ENCODE data around the gene SERP2. TPM values are rescaled to one million over a fixed set of nuclear protein-coding genes. Genes with fewer than 3 reads are reported as not detected.

SERP2 gene
- total RNA-seq, 2 donors from 2014 or later, result 3.2 to 6.4 TPM

DNA sequence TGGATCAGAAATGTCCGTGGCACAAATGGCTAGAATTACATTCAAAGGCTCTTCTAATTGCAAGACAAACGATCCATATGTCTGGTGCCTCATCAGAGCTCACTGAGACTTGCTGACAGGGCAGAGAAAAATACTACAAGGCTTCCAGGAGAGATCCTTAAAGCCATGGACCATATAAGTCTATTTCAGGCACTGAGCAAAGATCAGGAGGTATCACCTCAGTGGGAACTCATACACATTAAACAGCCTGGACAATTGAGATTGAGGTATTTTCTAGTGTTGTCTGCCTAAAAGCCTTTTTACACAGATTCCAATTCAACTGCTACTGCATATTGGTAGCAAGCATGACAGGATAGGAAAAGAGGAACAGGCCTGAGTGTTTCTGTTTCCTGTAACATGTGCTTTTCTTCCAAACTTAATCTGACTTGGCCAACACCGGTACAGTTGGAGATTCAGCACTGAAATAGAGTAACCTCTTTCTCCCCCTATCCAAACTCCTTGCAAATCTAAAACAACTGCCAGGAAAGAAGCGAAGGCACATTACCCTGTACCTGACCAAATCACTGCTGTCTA lies 65.9 kb downstream of the SERP2 start:
- intact Hi-C loops (cut with DNase I, micrococcal nuclease), result loop anchor here in 1 of 2 donors (5.0 to 10.0 kb wide), 3 partner anchors 135 to 532 kb away; no protein-coding TSS in a partner anchor
- no peak for ATAC-seq
- no peak for DNase-seq

DNA sequence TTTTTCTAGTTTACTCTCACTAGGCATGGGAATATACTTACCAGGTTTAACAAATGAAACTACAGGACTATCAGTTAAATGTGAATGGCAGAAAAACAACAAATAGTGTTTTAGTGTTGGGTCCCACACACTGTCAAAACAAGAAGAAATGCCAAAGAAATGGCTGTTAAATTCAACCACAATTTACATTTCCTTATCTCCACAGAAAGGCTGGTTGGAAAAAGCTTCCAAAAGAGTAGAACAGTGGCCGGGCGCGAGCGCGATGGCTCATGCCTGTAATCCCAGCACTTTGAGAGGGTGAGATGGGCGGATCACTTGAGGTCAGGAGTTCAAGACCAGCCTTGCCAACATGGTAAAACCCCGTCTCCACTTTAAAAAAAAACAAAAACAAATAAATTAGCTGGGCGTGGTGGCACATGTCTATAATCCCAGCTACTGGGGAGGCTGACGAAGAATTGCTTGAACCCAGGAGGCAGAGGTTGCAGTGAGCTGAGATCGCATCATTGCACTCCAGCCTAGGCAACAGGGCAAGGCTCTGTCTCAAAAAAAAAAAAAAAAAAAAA lies 66.5 kb downstream of the SERP2 start:
- ATAC-seq, result no peak
- intact Hi-C loops (cut with DNase I, micrococcal nuclease), result loop anchor here in 1 of 2 donors (5.0 kb wide), 1 partner anchor 533 kb away; no protein-coding TSS in a partner anchor
- DNase-seq, result no peak

Other genes with a start within 250 kb of the SERP2 start
- gene TSC22D1, start 202.5 kb downstream of the SERP2 start, total RNA-seq, result 100 to 1,000 TPM; 268 to 294 TPM

Measured in left colon (tissue), 2 donors.